ENCODE measurements around the gene NADSYN1.

NADSYN1 gene

GRCh38 chr11:71545405-71545966 lies 92.5 kb downstream of the NADSYN1 start:
- no peak for TF ChIP-seq CTCF (IDR thresholded peaks at IDR 0.05; ENCODE audit: insufficient read depth, low read depth, low read length, missing control alignments)
- no peak overlapping the region for H3K4me3 ChIP-seq (ENCODE audit: low read depth, low read length)
- no peak for DNase-seq (ENCODE audit: low read depth)

- no peak within 1 kb of the TSS for H3K4me3 ChIP-seq (ENCODE audit: low read depth, low read length)
- no peak for TF ChIP-seq CTCF (IDR thresholded peaks at IDR 0.05; ENCODE audit: insufficient read depth, low read depth, low read length, missing control alignments)
- no peak for DNase-seq (ENCODE audit: low read depth)
These were observed 95.1 kb downstream of the NADSYN1 start, which contains the start of gene KRTAP5-9 for GRCh38 chr11:71548120-71548519. Gene KRTAP5-9 (plus strand): TSS chr11:71548420. CDS start chr11:71548658, 238 bp downstream.

GRCh38 chr11:71548716-71549151 lies 95.7 kb downstream of the NADSYN1 start:
- H3K4me3 ChIP-seq (ENCODE audit: low read depth, low read length), result no peak overlapping the region
- DNase-seq (ENCODE audit: low read depth), result peak; percentile 22
- TF ChIP-seq CTCF (IDR thresholded peaks at IDR 0.05; ENCODE audit: insufficient read depth, low read depth, low read length, missing control alignments), result no peak
